GM12878 (cell line): ENCODE data around the gene SYT3. TPM values are rescaled to one million over a fixed set of nuclear protein-coding genes. Genes with fewer than 3 reads are reported as not detected.

Experiments used
- ATAC-seq: fragments of 200-7000 bp; cut with Tn5 transposase; 3 replicates; pipeline ENCODE4 v1.9.1; 2020; ENCODE audit warnings: mild to moderate bottlenecking, moderate library complexity
- BruUV-seq: library from RNA; stranded (reverse); fragments of 400-500 nt; replicated peaks from 2 replicates; lab custom pipeline; 2021; lab: Mats Ljungman, UMichigan
- CTCF ChIA-PET: fragments of 300-600 bp; sonication (Branson Sonifier 250); formaldehyde crosslinking; extraction: SDS; loops from one replicate; lab custom pipeline; 2021; ENCODE audit warnings: inconsistent platforms; lab: Yijun Ruan, JAX
- POLR2A ChIA-PET: fragments of 350-600 bp; formaldehyde crosslinking; extraction: SDS; loops from one replicate; lab custom pipeline; 2021; ENCODE audit warnings: inconsistent platforms; lab: Charles Lee
- RAD21 ChIA-PET: fragments of 300-600 bp; sonication (Branson Sonifier 250); formaldehyde crosslinking; loops from one replicate; lab custom pipeline; 2023; ENCODE audit warnings: antibody characterized with exemption; ENCODE audit not compliant: unreplicated experiment; lab: Charles Lee
- SMC1A ChIA-PET: fragments of 300-600 bp; sonication (Branson Sonifier 250); formaldehyde crosslinking; loops from one replicate; lab custom pipeline; 2023; ENCODE audit not compliant: unreplicated experiment, uncharacterized antibody; lab: Charles Lee
- DNase-seq: peaks from one replicate; pipeline ENCODE4 v3.0.0-alpha.2; 2011; ENCODE audit warnings: low read depth, low spot score
- FAIRE-seq: peaks from 3 replicates; lab custom pipeline; 2011; peaks lifted over from hg19 to GRCh38; lab: Jason Lieb, UNC
- H2AFZ ChIP-seq: 2 replicates; pipeline ENCODE4 v1.6.0; 2011; ENCODE audit warnings: low read depth, low read length, control low read depth; ENCODE audit not compliant: control insufficient read depth
- H3K27ac ChIP-seq: 2 replicates; pipeline ENCODE4 v1.5.1; 2011; ENCODE audit warnings: control low read depth; ENCODE audit not compliant: control insufficient read depth, insufficient read depth
- H3K27me3 ChIP-seq, 2 experiments: replicated peaks in 1 of 2; 2 replicates each; pipeline versions ENCODE4 v1.6.0 to v1.6.1; 2011; ENCODE audit warnings: low read length in 1 of 2; ENCODE audit not compliant: control insufficient read depth in 2 of 2, insufficient read depth in 2 of 2
- H3K36me3 ChIP-seq, 2 experiments: 2 replicates each; pipeline ENCODE4 v1.5.1; 2011; ENCODE audit warnings: low read length in 1 of 2; ENCODE audit not compliant: control insufficient read depth in 2 of 2, insufficient read depth in 2 of 2
- H3K4me1 ChIP-seq: 2 replicates; pipeline ENCODE4 v1.6.1; 2011; ENCODE audit warnings: mild to moderate bottlenecking, low read length, moderate library complexity, mixed read lengths; ENCODE audit not compliant: control insufficient read depth, insufficient read depth
- H3K4me2 ChIP-seq: 2 replicates; pipeline ENCODE4 v1.6.0; 2011; ENCODE audit warnings: control low read depth; ENCODE audit not compliant: control insufficient read depth, insufficient read depth
- H3K4me3 ChIP-seq: fragments of 200-600 bp; sonication (generic); 2 replicates; pipeline ENCODE4 v1.5.1; 2016
- H3K79me2 ChIP-seq: 2 replicates; pipeline ENCODE4 v1.6.0; 2011; ENCODE audit warnings: low read length; ENCODE audit not compliant: control insufficient read depth, insufficient read depth
- H3K9ac ChIP-seq: 2 replicates; pipeline ENCODE4 v1.8.0; 2011; ENCODE audit warnings: low read length, control low read depth, mixed read lengths; ENCODE audit not compliant: control insufficient read depth, insufficient read depth
- H3K9me3 ChIP-seq: replicated peaks from 3 replicates; pipeline ENCODE4 v1.5.1; 2011; ENCODE audit warnings: mild to moderate bottlenecking, low read length; ENCODE audit not compliant: control insufficient read depth, insufficient read depth
- H4K20me1 ChIP-seq: 2 replicates; pipeline ENCODE4 v1.6.0; 2011; ENCODE audit not compliant: control insufficient read depth, insufficient read depth
- BACH1 ChIP-seq: fragments of 450-650 bp; IDR thresholded peaks from 2 replicates; pipeline ENCODE4 v1.6.1; 2017; ENCODE audit warnings: mild to moderate bottlenecking, borderline replicate concordance
- BHLHE40 ChIP-seq, 2 experiments: fragments of 450-650 bp in 1 of 2; IDR thresholded peaks; 2 replicates each; pipeline ENCODE4 v1.6.1; 2011 to 2017; ENCODE audit warnings: low read depth in 2 of 2, borderline replicate concordance in 1 of 2, improper control_type of control experiment in 1 of 2, low read length in 1 of 2, mild to moderate bottlenecking in 1 of 2
- CBX3 ChIP-seq: fragments of 200-600 bp; sonication (generic); IDR thresholded peaks from 2 replicates; pipeline ENCODE4 v1.6.1; 2016; ENCODE audit warnings: low read depth, borderline replicate concordance
- CREM ChIP-seq: IDR thresholded peaks from 2 replicates; pipeline ENCODE4 v1.6.1; 2014; ENCODE audit warnings: antibody characterized with exemption, low read depth
- IKZF1 ChIP-seq: fragments of 450-650 bp; conservative IDR thresholded peaks from 2 replicates; pipeline ENCODE4 v1.6.1; 2017; ENCODE audit warnings: antibody characterized with exemption, mild to moderate bottlenecking
- POLR2A ChIP-seq: IDR thresholded peaks from 2 replicates; pipeline ENCODE4 v1.6.1; 2011; ENCODE audit warnings: low read depth, mild to moderate bottlenecking, low read length
- WGBS: methylation state at CpG from one replicate; pipeline ENCODE4 v1.1.6; 2016; ENCODE audit warnings: low lambda C conversion rate; ENCODE audit not compliant: insufficient replicate concordance, insufficient coverage; ENCODE audit errors: missing lambda C conversion rate; 5-methylcytosine and 5-hydroxymethylcytosine counted together
- in situ Hi-C: fragments of 300-500 bp; cut with MboI; formaldehyde crosslinking; loops from 9 replicates; pipeline ENCODE4 v1.14.3; 2018; ENCODE audit warnings: mixed read lengths
- intact Hi-C: fragments of 100-400 bp; cut with micrococcal nuclease; formaldehyde crosslinking; loops from one replicate; pipeline ENCODE4 v1.14.2; 2022; ENCODE audit not compliant: unreplicated experiment
- polyA plus RNA-seq, 11 experiments: library from polyadenylated mRNA; depleted of rRNA in 4 of 11; unstranded in 6 of 11; stranded (reverse) in 5 of 11; fragments of >200 nt; fragmentation: Nextera tagmentation in 4 of 11; fragmentation: Illumina TruSeq in 1 of 11; extraction: Ambion mirVana in 4 of 11; extraction: Trizol in 1 of 11; gene quantifications; 1 replicate in 1 of 11; 2 replicates in 10 of 11; pipeline versions ENCODE4 v1.2.1 to v1.2.3, GENCODE V29; 2011 to 2016; ENCODE audit warnings: inconsistent platforms in 2 of 11, missing spikeins in 2 of 11, low read depth in 1 of 11
- total RNA-seq, 4 experiments: library from RNA; depleted of rRNA in 3 of 4; stranded (reverse); fragments of >200 nt in 3 of 4; fragmentation: Illumina TruSeq in 1 of 4; extraction: Trizol in 1 of 4; gene quantifications; 2 replicates each; pipeline versions ENCODE4 v1.2.1 to v1.2.3, GENCODE V29; 2013 to 2021
- TF ChIP-seq, protein P1 (sequence below): fragments of 450-650 bp; formaldehyde crosslinking; IDR thresholded peaks from 2 replicates; pipeline ENCODE4 v1.4.0; 2020; ENCODE audit warnings: mild to moderate bottlenecking, moderate library complexity
- TF ChIP-seq, protein P2 (sequence below): fragments of 450-650 bp; IDR thresholded peaks from 2 replicates; pipeline ENCODE4 v1.6.1; 2017; ENCODE audit warnings: antibody characterized with exemption, mild to moderate bottlenecking, moderate library complexity

The SYT3 gene
- total and polyA plus RNA-seq, 10 of the 15 experiments (the other 5 are each of a cell fraction or from before 2014, with no cell fraction given), result 0.05 to 0.18 TPM; not detected in 8

DNA sequence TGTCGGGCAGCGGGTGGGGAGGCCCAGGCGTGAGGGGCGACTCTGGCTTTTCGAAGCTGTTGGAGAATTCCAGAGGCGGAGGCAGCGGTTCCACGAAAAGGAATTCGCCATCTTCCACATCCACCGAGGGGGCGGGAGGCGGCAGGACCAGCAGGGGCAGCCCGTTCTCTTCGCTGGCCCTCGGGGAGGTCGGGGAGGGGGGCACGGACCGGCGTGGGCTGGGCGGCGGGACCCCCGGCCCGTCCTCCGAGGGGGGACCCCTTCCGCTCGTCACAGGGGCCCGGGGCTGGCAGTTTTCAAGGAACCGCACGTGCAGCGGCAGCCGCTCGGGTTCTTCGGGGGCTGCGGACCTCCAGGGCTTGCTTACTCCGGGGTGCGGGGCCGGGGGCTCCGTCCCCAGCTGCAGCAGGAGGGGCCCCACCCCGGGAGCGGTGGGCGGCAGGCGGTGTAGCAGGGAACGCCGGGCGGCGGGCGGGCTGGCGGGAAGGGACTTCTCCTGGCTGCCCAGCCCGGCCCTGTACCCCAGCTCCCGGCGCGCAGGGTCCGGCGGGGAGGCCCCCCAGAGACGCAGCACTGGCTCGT, 27.6 kb upstream of the SYT3 start:
- H3K79me2 ChIP-seq, result no peaks in the 10 kb centered on the region
- no peak for FAIRE-seq
- no peaks in the 10 kb centered on the region for H3K36me3 ChIP-seq
- no peak overlapping the region for H3K4me2 ChIP-seq
- POLR2A ChIA-PET, result no interaction called here
- no peaks in the 10 kb centered on the region for H3K4me1 ChIP-seq
- H3K9ac ChIP-seq, result no peak overlapping the region
- 0 out of 4 replicates have a peak, but pooled peaks of 1 of the 2 experiments have one; percentile 6 for TF ChIP-seq BHLHE40 (IDR thresholded peaks at IDR 0.05; ENCODE audit: borderline replicate concordance in 1 of 2, low read depth in 2 of 2, low read length in 1 of 2)
- no peak for TF ChIP-seq CBX3
- intact Hi-C loops, result no loop called here
- DNase-seq, result no peak
- no peaks in the 10 kb centered on the region; a peak in 1 of 4 replicates for H3K27me3 ChIP-seq
- no peak for ATAC-seq
- 56% methylated on average over 11 of the region's 56 CpGs for WGBS
- CTCF ChIA-PET, result interaction anchor here (1.6 kb wide), 1 partner anchor 255 kb away, joined by 3 read pairs; no protein-coding TSS in a partner anchor
- SMC1A ChIA-PET, result no interaction called here
- no TSS peak for BruUV-seq
- RAD21 ChIA-PET, result interaction anchor here (0.6 kb wide), 1 partner anchor 76 kb away, joined by 3 read pairs; no protein-coding TSS in a partner anchor
- H2AFZ ChIP-seq, result no peak overlapping the region
- in situ Hi-C loops, result no loop called here
- no peaks in the 10 kb centered on the region for H4K20me1 ChIP-seq
- H3K27ac ChIP-seq, result no peak overlapping the region
- no peak overlapping the region for H3K4me3 ChIP-seq
- no peaks in the 10 kb centered on the region; the same call in 2 of the 3 replicates for H3K9me3 ChIP-seq

DNA sequence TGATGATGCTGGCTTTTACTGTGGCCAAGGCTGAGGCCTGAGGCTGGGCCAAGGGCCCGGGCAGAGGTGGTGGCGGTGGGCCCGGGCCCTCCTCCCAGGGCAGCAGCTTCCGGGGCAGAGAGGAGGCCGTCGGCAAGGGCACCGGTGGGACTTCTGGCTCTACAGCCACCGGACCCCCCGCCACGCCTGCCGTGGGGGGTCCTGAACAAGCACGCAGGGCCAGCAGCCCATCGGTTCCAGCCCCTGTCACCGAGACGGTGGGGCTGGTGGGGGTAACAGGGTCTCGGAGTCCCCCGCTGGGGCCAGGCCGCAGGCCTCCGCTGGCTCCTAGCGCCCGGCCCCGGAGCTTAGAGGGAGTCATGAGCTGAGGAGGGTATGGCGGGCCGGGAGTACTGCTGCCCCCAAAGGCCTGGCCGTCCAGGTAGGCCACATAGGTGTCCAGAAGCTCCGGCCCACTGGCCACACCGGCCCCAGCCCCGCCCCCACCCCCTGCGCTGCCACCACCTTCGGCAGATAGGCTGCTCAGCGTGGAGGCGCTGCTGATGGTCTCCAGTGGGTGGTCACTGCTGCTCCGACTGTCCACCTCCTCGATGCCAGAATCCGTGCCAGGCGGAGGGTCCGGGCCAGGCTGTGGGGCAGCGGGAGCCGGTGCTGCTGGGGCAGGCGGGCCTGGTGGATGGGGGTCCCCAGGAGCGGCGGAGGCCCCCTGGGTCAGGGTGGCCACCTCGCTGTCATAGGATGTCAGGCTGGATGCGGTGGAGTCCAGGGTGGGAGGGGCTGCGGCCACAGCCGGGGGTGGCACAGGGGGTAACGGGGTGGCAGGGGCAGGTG, 26.9 kb upstream of the SYT3 start:
- ChIA-PET POLR2A (no interaction called here), RAD21 (no interaction called here), CTCF (interaction anchor here (1.6 kb wide), 1 partner anchor 255 kb away, joined by 3 read pairs; no protein-coding TSS in a partner anchor), SMC1A (interaction anchor here (0.9 kb wide), 1 partner anchor 130 kb away, joined by 3 read pairs; no protein-coding TSS in a partner anchor)
- intact Hi-C loops (no loop called here), in situ Hi-C loops (no loop called here)
- Histone ChIP-seq H3K27ac (no peak overlapping the region), H3K9me3 (no peaks in the 10 kb centered on the region; the same call in 2 of the 3 replicates), H2AFZ (no peak overlapping the region), H3K36me3 (no peaks in the 10 kb centered on the region), H3K27me3 (no peaks in the 10 kb centered on the region; a peak in 1 of 4 replicates), H3K79me2 (no peaks in the 10 kb centered on the region), H3K9ac (no peak overlapping the region), H4K20me1 (no peaks in the 10 kb centered on the region), H3K4me3 (no peak overlapping the region), H3K4me1 (no peaks in the 10 kb centered on the region), H3K4me2 (no peak overlapping the region)
- DNase-seq, result no peak
- no peak for FAIRE-seq
- 51% methylated on average over 28 of the region's 47 CpGs for WGBS
- BruUV-seq, result no TSS peak
- ATAC-seq, result no peak
- TF ChIP-seq IKZF1 (no peak), BACH1 (no peak), CREM (no peak), POLR2A (no peak)
- TF ChIP-seq, protein P1, sequence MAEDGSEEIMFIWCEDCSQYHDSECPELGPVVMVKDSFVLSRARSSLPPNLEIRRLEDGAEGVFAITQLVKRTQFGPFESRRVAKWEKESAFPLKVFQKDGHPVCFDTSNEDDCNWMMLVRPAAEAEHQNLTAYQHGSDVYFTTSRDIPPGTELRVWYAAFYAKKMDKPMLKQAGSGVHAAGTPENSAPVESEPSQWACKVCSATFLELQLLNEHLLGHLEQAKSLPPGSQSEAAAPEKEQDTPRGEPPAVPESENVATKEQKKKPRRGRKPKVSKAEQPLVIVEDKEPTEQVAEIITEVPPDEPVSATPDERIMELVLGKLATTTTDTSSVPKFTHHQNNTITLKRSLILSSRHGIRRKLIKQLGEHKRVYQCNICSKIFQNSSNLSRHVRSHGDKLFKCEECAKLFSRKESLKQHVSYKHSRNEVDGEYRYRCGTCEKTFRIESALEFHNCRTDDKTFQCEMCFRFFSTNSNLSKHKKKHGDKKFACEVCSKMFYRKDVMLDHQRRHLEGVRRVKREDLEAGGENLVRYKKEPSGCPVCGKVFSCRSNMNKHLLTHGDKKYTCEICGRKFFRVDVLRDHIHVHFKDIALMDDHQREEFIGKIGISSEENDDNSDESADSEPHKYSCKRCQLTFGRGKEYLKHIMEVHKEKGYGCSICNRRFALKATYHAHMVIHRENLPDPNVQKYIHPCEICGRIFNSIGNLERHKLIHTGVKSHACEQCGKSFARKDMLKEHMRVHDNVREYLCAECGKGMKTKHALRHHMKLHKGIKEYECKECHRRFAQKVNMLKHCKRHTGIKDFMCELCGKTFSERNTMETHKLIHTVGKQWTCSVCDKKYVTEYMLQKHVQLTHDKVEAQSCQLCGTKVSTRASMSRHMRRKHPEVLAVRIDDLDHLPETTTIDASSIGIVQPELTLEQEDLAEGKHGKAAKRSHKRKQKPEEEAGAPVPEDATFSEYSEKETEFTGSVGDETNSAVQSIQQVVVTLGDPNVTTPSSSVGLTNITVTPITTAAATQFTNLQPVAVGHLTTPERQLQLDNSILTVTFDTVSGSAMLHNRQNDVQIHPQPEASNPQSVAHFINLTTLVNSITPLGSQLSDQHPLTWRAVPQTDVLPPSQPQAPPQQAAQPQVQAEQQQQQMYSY (CRISPR knock-in tag), result no peak
- TF ChIP-seq, protein P2, sequence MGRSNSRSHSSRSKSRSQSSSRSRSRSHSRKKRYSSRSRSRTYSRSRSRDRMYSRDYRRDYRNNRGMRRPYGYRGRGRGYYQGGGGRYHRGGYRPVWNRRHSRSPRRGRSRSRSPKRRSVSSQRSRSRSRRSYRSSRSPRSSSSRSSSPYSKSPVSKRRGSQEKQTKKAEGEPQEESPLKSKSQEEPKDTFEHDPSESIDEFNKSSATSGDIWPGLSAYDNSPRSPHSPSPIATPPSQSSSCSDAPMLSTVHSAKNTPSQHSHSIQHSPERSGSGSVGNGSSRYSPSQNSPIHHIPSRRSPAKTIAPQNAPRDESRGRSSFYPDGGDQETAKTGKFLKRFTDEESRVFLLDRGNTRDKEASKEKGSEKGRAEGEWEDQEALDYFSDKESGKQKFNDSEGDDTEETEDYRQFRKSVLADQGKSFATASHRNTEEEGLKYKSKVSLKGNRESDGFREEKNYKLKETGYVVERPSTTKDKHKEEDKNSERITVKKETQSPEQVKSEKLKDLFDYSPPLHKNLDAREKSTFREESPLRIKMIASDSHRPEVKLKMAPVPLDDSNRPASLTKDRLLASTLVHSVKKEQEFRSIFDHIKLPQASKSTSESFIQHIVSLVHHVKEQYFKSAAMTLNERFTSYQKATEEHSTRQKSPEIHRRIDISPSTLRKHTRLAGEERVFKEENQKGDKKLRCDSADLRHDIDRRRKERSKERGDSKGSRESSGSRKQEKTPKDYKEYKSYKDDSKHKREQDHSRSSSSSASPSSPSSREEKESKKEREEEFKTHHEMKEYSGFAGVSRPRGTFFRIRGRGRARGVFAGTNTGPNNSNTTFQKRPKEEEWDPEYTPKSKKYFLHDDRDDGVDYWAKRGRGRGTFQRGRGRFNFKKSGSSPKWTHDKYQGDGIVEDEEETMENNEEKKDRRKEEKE, result no peak
